GM18517 (cell line): ENCODE measurements around the gene FAM193A.
A peak's percentile ranks its signal among the peaks of the same experiment; 100 is the strongest.
"Not testable (repeated sequence)": the region's sequence is repeated elsewhere in the genome, so short reads cannot be mapped to it uniquely, and the experiment has no call there.

Experiments used
- ATAC-seq: cut with Tn5 transposase; IDR thresholded peaks from one replicate; pipeline ENCODE4 v1.9.1; 2021; ENCODE audit warnings: mild to moderate bottlenecking, moderate library complexity; ENCODE audit not compliant: unreplicated experiment

FAM193A gene

GRCh38 chr4:2721586-2721985 is 185.1 kb downstream of the FAM193A start:
- no peak for ATAC-seq

- no peak for ATAC-seq
Measured at GRCh38 chr4:2722033-2722432, 185.6 kb downstream of the FAM193A start.

GRCh38 chr4:2723751-2724150 is 187.3 kb downstream of the FAM193A start:
- ATAC-seq: no peak

GRCh38 chr4:2725380-2725779 is 188.9 kb downstream of the FAM193A start:
- ATAC-seq: no peak

GRCh38 chr4:2726881-2727280 is 190.4 kb downstream of the FAM193A start:
- ATAC-seq: not testable (repeated sequence)

GRCh38 chr4:2728221-2728620 is 191.8 kb downstream of the FAM193A start:
- ATAC-seq: no peak

GRCh38 chr4:2728806-2729532 is 192.5 kb downstream of the FAM193A start:
- no peak for ATAC-seq

GRCh38 chr4:2729533-2729875 is 193.1 kb downstream of the FAM193A start:
- no peak for ATAC-seq

- ATAC-seq: no peak
Measured at GRCh38 chr4:2731907-2732317, 195.5 kb downstream of the FAM193A start.

GRCh38 chr4:2732526-2732925 is 196.1 kb downstream of the FAM193A start:
- no peak for ATAC-seq

- no peak for ATAC-seq
Measured at GRCh38 chr4:2733001-2733843, 196.8 kb downstream of the FAM193A start.

- ATAC-seq: no peak
Measured at GRCh38 chr4:2733844-2734574, 197.6 kb downstream of the FAM193A start.

GRCh38 chr4:2734612-2735011 is 198.2 kb downstream of the FAM193A start:
- peak; percentile 48 for ATAC-seq

GRCh38 chr4:2735869-2736268 is 199.4 kb downstream of the FAM193A start:
- ATAC-seq: no peak

- ATAC-seq: not testable (repeated sequence)
Measured at GRCh38 chr4:2738296-2738695, 201.8 kb downstream of the FAM193A start.

GRCh38 chr4:2741626-2742025 is 205.2 kb downstream of the FAM193A start:
- ATAC-seq: no peak

GRCh38 chr4:2742081-2742822 is 205.8 kb downstream of the FAM193A start:
- no peak for ATAC-seq

- ATAC-seq: no peak
Measured at GRCh38 chr4:2742823-2743517, 206.5 kb downstream of the FAM193A start.

- no peak for ATAC-seq
Measured at GRCh38 chr4:2743518-2744445, 207.3 kb downstream of the FAM193A start.
